Measurements from ENCODE around the gene SYNGR4.

DNA sequence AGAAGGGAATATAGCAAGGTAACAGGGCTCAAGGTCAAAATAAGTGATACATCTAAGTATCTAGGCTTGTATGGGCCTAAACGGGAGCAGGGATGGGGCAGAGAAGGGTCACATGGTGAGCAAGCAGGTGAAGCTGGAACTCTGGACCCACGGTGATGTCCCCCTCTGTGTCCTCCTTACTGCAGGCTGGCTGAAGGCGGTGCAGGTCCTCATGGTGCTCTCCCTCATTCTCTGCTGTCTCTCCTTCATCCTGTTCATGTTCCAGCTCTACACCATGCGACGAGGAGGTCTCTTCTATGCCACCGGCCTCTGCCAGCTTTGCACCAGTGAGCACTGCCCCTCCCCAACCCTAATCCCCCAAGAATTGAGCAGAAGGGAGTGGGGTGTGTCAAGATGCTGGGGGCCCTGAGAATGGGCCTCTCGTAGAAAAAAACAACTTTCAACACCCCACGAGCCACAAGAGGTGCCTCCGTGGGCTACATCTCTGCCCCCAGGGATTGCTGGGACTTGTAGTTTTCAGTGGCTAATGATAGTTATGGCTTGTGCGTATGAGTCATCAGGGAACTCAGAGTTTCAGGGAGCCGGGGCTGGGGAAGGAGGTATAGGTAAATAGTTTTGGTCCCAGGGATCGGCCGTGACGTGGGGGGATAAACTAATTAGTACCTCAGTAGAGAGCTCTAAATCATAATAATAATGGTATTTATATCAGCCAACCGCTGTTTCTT is 34.8 kb upstream of the SYNGR4 start:
- TF ChIP-seq, protein P1, sequence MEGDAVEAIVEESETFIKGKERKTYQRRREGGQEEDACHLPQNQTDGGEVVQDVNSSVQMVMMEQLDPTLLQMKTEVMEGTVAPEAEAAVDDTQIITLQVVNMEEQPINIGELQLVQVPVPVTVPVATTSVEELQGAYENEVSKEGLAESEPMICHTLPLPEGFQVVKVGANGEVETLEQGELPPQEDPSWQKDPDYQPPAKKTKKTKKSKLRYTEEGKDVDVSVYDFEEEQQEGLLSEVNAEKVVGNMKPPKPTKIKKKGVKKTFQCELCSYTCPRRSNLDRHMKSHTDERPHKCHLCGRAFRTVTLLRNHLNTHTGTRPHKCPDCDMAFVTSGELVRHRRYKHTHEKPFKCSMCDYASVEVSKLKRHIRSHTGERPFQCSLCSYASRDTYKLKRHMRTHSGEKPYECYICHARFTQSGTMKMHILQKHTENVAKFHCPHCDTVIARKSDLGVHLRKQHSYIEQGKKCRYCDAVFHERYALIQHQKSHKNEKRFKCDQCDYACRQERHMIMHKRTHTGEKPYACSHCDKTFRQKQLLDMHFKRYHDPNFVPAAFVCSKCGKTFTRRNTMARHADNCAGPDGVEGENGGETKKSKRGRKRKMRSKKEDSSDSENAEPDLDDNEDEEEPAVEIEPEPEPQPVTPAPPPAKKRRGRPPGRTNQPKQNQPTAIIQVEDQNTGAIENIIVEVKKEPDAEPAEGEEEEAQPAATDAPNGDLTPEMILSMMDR (IDR thresholded peaks at IDR 0.05) = no peak
- no peak for TF ChIP-seq POLR2A (IDR thresholded peaks at IDR 0.05)
